NCI-H1436 (cell line): ENCODE results near the gene RHOBTB3.

Experiments used
- DNase-seq: peaks from one replicate; lab custom pipeline; 2025; lab: John Stamatoyannopoulos, UW

RHOBTB3 gene

DNA sequence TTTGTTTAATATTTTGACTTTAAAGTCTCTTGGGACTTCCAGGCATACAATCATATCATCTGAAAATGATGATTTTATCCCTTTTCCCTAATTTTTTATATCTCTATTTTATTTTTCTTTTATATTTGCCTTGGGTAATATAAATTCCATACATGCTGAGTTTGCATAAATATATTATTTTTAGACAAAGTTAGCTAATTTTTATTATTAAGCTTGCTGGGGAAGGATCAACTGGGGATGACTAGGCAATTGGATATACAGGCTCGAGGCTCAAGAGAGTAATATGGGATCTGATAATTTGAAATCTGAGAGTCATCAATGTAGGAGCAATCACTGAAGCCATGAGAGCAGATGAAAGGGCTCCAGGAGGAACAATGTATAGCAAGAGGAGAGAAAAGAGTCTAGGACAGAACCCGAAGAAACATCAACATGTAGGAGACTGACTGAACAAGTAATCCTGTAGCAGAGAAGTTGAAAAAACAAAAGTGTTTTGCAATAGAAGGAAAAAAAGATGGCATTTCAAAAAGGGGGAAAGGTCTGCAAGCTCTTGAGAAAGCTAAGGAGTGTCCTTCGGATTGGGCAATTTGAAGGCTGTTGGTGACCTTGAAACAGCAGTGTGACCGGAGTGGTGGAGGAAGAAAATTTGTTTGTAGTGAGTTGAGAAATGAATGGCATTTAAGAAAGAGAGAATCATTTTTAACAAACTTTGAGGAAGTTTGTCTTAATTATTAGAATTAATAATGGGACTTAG, 17.0 kb upstream of the RHOBTB3 start:
- DNase-seq: no peak

DNA sequence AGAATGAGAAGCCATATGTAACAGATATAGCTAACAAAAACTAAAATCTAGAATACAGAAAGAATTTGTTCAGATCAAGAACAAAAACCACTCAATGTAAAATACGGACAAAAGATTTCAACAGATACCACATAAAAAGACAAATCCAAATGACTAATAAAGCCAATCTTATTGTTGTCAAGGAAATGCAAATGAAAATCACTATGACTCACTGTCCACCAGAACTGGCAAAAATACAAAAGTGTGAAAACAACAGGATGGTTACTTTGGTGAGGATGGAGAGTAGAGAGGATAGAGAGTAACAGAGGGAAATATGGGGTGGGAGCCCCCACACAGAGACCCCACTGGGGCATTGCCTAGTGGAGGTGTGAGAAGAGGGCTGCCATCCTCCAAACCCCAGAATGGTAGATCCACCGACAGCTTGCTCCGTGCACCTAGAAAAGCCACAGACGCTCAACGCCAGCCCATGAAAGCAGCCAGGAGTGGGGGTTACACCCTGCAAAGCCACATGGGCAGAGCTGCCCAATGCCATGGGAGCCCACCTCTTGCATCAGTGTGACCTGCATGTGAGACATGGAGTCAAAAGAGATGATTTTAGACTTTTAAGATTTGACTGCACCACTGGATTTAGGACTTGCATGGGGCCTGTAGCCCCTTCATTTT, 15.2 kb upstream of the RHOBTB3 start:
- no peak for DNase-seq

DNA sequence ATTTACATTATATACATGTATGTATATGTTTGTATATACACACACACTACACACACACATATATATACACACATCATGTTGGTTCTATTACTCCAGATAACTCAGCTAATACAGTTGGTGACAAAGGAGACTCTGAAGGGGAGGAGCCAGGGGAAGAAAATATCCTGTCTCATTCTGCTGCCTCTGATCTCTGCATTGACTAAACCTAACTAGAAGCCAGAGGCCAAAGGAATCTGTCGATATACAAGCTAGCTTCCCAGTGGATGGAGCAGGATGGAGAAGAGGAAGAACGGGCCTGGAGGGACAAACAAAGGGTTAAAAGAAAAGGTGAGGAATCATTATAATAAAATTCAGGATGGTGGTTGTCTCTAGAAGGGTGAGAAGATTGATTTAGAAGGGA, 13.7 kb upstream of the RHOBTB3 start:
- no peak for DNase-seq

DNA sequence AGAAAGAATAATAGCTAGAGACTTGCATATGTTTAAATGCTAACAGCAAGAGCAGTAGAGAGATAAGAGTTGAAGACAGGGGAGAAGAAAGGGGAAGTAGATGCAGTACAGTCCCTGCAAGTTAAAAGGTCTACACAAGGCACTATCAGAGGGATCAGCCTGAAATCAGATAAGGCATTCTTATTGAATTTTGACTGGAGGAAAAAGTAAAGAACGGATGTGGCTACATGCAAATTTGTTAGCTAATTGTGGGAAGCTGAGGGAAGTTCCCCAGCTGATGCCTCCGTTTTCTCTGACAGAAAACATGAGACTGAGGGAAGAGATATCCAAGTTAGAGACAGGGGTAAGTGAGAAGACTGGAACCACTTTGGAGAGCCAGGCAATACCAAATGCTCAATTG, 12.9 kb upstream of the RHOBTB3 start:
- no peak for DNase-seq

DNA sequence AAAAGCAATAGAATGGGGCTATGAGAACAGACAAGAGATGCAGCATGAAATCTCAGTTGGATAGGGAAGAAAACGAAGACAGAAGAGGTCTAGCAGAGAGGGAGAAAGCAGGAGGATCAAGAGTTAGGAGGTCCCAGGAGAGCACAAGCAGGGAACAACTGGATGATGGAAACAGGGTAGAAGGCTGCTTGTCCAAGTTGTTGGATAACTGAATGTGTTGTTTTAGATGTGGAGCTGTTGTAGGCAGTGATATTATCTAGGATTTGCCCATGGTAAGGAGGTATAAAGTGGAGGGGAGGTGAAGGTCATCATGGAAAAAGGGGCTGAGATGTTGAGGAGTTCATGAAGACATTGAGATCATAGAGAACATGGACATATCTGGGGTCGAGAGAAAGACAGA, 12.4 kb upstream of the RHOBTB3 start:
- DNase-seq: no peak

DNA sequence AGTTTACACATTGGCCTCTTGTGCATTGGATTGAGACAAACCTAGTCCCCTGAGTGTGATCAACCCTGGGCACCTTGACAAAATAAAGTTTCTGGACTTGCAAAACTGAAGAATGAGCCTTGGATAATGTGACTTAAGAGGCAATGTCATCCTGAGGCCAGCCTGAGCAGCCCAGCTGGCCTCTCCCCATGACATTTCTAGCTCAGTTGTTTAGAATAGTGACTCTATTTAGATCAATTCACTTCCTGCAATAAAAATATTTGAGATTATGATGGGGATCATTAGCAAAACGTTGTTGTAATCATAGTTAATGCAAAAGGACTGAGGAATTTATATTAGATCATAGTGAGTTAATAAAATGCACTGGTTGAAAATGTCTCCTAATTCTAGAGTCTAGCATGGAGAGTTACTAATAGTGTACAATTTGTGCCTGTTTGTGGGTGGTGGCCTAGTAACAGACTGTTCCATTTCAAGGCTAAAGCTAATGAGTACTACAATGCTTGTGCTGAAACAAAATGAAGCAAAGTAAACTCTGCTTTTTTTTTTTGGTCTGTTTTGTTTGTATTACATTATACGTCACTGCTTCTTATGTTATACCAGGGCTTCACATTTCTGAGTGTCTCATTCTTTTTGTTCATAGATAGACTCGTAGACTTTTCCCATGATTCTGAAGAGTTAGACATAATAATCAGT, 10.9 kb upstream of the RHOBTB3 start:
- DNase-seq: no peak

DNA sequence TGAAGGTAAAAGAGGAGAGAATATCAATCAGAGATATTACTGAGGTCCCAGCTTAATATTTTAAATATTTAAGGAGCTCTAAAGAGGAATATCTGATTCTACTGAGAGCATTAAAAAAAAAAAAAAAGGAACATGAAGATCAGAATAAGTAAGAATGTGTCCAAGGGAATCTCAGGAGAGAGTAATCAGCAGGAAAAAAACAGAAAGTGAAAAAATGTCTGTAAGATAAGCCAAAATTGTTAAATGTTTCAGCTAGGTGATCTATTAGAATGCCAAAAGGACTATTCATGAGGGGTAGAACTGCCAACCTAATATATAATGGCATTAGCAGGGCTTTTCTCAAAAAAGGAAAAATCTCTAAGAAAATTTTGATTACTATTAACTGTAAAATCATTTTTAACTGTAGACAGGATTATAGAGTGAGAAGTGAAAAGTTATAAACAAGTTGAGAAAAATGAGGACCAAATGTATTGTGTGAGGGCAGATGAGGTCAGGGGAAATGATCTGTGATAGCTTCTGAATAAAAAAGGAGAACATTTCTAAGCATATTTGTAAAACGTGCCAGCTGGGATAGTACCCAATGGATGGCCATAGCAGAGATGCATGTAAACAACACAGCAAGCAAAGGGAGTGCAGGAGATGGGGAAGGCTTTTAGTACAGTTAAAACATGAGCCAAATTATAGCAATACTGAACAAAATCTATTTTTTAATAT, 9.4 kb upstream of the RHOBTB3 start:
- no peak for DNase-seq

DNA sequence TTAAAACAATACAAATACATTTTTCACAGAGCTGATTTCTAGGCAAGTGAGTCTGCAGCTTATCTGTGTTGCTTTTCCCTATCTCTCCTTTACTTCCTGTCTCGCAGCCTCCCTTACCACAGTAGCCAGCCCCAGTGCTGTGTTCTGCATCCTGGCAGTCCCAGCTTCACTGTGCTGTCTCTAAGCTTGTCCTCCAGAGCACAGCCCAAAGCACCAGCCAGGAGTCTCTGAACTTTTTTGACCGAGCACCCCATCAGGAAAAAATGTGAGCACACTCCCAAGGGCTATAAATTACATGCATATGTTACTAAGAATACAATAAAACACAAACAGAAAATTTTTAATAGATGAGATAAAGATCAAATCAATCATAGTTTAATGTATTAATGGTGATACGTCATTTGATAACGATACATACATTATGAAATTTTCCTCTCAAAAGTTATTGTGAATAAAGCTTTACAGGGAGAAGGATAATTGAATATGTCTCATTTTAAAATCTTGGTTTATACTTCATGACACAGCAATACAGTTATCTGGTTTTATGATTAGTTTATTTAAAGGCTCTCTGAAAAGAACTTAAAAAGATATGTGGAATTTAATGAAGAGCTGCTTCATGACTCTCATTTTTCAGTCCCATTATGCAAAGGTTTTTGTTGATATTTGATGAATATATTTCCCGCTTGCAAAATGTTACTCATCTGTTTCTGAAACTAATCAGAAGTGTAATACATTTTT, 7.3 kb upstream of the RHOBTB3 start:
- no peak for DNase-seq

DNA sequence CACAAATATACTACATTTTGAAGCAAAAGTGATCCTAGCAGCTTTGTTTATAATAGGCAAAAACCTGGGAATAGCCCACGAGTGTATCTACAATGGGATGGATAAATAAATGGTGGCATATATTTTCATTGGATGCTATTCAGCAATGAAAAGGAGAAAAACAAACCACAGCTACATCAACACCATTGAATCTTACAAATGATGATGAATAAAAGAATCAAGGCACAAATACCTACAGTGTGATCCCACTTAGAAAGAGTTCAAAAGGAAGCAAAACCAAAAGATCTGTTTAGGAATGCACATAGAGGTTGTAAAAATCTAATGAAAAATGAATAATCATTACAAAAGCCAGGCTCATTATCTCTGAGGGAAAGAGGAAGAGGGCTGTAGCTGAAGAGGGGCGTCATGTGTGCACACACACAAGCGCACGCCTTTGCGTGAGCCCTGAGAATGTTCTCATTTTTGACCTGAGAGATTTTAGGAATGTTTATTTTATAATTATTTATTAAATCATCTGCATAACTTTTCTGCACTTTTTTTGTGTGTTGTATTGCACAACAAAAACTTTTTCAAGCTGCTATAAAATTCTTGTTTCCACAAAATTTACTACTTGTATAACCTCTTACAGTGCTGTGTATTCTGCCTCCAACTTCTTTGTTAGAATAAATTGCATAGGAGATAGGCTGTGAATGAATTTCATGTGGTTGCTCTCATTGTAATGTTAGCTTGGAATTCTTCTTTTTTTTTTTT, 5.9 kb upstream of the RHOBTB3 start:
- DNase-seq: no peak

DNA sequence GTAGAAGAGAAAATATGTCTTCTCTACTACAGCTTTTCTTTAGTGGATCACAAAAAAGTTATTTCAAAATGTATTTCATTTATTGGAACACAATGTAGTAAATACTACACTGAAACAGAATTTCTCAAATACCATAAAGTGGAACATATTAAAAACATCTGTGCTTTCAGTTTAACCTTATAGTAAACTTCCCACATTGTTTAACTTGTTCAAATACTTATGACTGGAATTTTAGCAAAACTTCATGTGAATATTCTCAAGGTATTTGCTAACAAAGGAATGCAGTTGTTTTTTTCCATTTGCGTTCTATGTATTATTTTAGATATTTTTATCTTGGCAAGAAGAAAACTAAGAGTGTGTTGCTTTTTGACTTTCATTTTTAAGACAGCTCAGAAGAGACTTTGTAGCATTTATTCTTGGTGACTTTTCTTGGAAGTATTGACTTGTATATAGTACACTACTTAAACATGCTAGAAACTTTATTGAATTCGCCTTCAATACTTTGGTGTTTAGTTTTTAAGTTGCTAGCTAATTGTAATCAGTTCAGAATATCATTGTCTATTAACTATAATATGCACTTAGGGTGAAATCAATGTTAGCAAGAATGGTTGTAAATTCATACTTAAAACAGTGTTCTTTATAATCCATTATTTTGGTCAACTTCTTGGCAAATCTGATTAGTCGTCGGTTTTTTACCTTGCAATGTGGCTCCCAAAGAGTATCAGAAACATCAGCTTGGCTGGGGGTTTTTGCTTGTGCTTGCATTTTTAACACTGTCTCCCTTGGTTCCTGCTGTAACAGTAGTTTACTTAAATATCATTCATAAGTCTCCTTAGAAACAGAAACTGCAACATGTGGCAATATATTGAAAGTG, 5.0 kb upstream of the RHOBTB3 start:
- DNase-seq: no peak

DNA sequence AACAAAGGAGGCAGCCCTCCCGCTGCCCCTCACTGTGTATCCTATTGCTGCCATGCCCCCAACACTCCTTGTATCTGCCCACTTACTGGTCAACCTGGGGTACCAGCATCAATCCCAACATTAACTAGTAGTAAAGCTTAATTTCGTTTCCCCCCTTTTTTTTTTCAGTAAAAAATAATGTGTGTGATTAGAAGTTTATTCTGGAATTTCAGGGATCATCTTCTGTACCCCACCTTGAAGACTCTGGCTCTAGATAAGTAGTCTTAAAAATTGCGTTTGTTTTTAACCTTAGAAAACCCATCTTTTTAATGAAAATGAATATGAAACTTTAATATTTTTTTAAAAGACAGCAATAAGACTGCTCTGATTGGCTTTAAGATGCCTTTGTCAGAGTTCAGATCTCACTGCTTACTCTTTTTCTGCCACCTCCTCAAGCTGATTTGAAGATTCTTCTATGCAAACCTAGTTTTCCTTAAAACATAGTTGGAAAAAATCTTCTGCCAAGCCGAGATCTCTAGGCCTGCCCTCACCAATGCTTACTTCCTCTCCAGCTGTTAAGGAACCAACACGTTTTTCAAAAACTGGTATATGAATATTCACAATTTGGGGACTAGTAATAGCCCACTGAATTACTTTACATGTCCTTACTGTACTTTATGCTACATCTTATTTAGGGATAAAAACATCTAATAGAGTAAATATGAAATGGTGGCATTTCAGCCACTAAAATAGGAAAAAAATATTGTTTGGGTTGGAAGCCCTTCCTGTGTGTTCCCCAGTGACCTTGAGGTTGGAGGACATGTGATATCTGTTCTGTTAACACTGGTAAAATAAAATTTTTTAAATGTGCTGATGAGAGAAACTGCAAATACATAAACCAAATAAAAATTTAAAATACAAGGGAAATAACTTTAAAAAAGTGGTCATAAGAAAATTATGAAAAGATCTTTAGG, 4.0 kb upstream of the RHOBTB3 start:
- DNase-seq: no peak

DNA sequence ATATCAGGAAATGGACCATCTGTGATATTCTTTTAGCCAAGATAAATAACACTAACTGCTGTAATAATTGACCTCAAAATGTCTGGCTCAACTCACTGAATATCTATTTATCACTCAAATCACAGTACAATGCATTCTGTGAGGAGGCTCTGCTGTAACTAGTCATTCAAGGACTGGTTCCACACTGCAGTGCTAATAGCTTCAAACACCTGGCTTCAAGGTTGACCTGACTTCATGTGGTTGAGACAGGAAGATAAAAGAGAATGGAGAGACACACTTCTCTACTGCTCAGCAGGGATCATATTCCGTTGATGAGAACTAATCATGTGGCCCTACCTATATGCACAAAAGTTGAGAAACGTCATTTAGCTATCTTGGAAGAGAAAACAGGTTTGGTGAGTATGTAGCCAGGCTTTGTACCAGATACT, 3.4 kb upstream of the RHOBTB3 start:
- DNase-seq: no peak

DNA sequence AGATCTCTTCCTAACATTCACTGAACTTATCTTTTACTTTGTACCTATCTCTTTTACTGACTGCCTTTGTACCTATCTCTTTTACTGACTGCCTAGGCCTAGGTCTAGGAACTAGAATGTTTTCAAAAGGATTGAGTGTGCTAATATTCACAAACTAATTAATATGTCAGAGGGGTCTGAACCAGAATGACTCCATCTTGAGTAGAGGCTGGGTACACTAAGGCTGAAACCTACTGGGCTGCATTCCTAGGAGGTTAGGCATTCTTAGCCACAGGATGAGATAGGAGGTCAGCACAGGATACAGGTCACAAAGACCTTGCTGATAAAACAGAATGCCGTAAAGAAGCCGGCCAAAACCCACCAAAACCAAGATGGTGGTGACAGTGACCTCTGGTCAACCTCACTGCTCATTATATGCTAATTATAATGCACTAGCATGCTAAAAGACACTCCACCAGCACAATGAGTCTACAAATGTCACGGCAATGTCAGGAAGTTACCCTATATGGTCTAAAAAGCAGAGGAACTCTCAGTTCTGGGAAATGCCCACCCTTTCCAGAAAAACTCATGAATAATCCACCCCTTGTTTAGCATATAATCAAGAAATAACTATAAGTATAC, 2.5 kb upstream of the RHOBTB3 start:
- no peak for DNase-seq

DNA sequence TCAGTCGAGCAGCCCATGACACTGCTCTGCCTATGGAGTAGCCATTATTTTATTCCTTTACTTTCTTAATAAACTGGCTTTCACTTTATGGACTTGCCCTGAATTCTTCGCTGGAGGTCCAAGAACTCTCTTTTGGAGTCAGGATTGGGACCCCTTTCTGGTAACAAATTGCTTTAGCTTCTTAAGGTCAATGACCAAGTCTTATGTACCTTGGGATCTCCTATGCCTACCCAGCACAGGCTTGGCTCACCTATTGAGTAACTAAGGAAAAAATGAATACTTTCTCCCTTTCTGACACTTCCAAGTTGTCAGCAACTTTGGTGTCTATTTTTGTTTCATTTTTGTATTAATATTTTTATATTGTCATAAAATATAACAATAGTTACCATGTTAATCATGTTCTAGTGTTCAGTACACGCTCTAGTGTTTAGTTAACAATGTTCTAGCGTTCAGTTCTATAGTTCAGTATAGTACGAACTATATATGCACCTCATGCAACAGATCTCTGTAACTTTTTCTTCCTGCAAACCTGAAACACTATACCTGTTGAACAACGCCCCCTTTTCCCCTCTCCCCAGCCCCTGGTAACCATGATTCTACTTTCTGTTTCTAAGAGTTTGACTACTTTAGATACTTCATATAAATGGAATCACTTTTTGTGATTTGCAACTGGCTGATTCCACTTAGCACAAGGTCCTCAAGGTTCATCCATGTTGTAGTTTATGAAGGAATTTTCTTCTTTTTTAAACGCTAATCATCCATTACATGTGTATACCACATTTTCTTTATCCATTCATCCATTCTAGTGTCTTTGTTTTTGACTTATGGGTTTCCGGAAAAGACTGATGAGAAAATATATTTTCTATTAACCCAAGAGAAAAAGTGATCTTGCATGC, 1.8 kb upstream of the RHOBTB3 start:
- DNase-seq: no peak

DNA sequence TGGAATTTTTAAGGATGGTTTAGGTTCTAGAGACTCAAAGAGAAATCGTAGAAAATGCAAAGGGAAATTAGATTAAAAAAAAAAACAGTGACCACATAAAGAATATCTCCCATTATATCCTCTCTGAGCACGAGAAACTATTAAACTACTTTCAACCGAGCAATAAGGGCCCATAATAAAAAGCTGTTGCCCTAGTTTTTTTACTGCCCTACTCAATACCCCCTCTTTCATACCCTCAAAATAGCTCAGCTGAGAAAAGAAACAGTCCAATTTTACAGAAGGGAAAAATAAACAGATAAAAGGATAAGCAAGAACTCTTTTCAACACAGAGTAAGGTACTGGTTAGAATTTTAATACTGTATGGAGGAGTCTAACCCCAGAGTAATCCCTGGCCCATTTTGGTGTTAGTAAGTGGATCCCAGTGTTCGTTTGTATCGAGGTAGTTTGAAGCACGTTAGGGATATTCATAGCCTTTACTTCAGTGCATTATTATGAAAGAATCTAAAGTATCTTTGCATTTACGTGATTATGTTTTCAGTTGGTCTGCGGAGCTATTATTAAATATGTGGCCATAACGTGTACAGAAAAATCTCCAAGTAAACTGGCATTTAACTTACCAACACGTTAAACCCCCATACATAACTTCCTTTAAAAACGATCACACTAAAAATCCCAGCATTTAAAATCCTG, 980 bp upstream of the RHOBTB3 start:
- no peak for DNase-seq

DNA sequence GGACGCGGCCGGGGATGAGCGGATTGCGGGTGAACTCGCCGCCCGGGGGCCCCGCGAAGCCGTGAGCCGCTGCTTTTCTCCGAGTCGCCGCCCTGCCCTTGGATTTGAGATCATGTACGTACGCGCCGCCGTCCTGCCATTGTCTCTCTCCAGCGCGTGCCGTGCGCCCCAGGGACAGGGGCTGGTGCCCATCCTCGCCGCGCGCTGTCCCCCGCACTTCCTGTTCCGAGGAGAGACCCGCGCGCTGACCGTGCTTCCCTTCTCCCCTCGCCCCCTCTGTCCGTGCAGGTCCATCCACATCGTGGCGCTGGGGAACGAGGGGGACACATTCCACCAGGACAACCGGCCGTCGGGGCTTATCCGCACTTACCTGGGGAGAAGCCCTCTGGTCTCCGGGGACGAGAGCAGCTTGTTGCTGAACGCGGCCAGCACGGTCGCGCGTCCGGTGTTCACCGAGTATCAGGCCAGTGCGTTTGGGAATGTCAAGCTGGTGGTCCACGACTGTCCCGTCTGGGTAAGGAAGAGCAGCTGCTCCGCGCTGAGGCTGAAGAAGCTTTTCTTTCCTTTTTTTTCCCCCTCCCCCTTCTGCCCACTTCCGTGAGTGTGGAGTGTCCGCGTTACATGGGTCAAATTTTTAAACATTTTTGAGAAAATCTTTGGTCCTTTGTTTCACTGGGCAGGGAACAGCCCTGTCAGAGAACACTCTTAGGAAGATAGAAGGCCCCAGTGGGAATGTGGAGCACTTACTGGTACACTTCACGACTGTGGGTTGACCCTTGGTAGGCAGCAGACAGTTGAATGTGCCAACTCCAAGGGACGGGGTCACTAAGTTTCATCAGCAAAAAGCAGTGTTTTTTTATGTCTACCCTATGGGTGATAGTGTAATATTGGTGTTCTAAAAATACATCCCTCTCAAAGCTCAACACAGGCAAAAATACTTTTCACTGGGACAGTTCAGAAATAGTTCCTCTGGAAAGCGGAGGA, 727 bp downstream of the RHOBTB3 start:
- no peak for DNase-seq
